COLO829 (cell line): Measurements from ENCODE around the gene SLC27A6.
"Not testable (repeated sequence)": the region's sequence is repeated elsewhere in the genome, so short reads cannot be mapped to it uniquely, and the experiment has no call there.

ENCODE experiments used
- DNase-seq: peaks from one replicate; pipeline ENCODE4 v3.0.0; 2012; ENCODE audit warnings: low spot score

The SLC27A6 gene

GRCh38 chr5:128965011-128965637, at the start of gene SLC27A6:
Gene SLC27A6, plus strand, starts transcription at chr5:128965488. Its CDS starts 650 bp downstream, at chr5:128966138.
- no peak for DNase-seq

GRCh38 chr5:128919542-128919941, 45.7 kb upstream of the SLC27A6 start:
- DNase-seq: no peak

GRCh38 chr5:128920345-128921215, 44.7 kb upstream of the SLC27A6 start:
- no peak for DNase-seq

GRCh38 chr5:128924299-128924698, 41.0 kb upstream of the SLC27A6 start:
- no peak for DNase-seq

GRCh38 chr5:128925973-128926372, 39.3 kb upstream of the SLC27A6 start:
- DNase-seq: no peak

- DNase-seq: no peak
Observed at GRCh38 chr5:128927644-128928043, 37.6 kb upstream of the SLC27A6 start.

- DNase-seq: not testable (repeated sequence)
Observed at GRCh38 chr5:128932232-128932631, 33.1 kb upstream of the SLC27A6 start.

- not testable (repeated sequence) for DNase-seq
Observed at GRCh38 chr5:128943100-128943499, 22.2 kb upstream of the SLC27A6 start.

- DNase-seq: no peak
Observed at GRCh38 chr5:128949847-128950546, 15.3 kb upstream of the SLC27A6 start.

- not testable (repeated sequence) for DNase-seq
Observed at GRCh38 chr5:128951301-128951700, 14.0 kb upstream of the SLC27A6 start.

- no peak for DNase-seq
Observed at GRCh38 chr5:128956164-128956563, 9.1 kb upstream of the SLC27A6 start.

GRCh38 chr5:128962211-128962610, 3.1 kb upstream of the SLC27A6 start:
- DNase-seq: no peak

- no peak for DNase-seq
Observed at GRCh38 chr5:128965638-128966302, 482 bp downstream of the SLC27A6 start.

- no peak for DNase-seq
Observed at GRCh38 chr5:128966375-128966774, 1.1 kb downstream of the SLC27A6 start.

GRCh38 chr5:128966846-128967245, 1.6 kb downstream of the SLC27A6 start:
- no peak for DNase-seq

- DNase-seq: no peak
Observed at GRCh38 chr5:128973244-128973643, 8.0 kb downstream of the SLC27A6 start.

GRCh38 chr5:128974567-128974966, 9.3 kb downstream of the SLC27A6 start:
- DNase-seq: no peak

- DNase-seq: no peak
Observed at GRCh38 chr5:128979761-128980160, 14.5 kb downstream of the SLC27A6 start.

GRCh38 chr5:128980917-128981316, 15.6 kb downstream of the SLC27A6 start:
- no peak for DNase-seq

- DNase-seq: no peak
Observed at GRCh38 chr5:128984480-128984879, 19.2 kb downstream of the SLC27A6 start.

GRCh38 chr5:128988476-128988875, 23.2 kb downstream of the SLC27A6 start:
- no peak for DNase-seq

GRCh38 chr5:129001841-129002526, 36.7 kb downstream of the SLC27A6 start:
- DNase-seq: no peak
